Endothelial cell of umbilical vein (primary cell): Measurements from ENCODE around the gene ZBTB9. TPM values are rescaled to one million over a fixed set of nuclear protein-coding genes. Genes with fewer than 3 reads are reported as not detected.

Experiments used
- BruUV-seq: library from RNA; stranded (reverse); fragments of 400-500 nt; replicated peaks from 2 replicates; lab custom pipeline; 2021; lab: Mats Ljungman, UMichigan
- CTCF ChIA-PET: fragments of 300-600, 350-600 bp; sonication (Branson Sonifier 250); formaldehyde crosslinking; loops from one replicate; lab custom pipeline; 2021; ENCODE audit warnings: antibody characterized with exemption, inconsistent platforms; lab: Charles Lee
- POLR2A ChIA-PET: fragments of 300-600, 350-600 bp; sonication (Branson Sonifier 250); formaldehyde crosslinking; loops from one replicate; lab custom pipeline; 2021; ENCODE audit warnings: antibody characterized with exemption, inconsistent platforms; lab: Charles Lee
- DNase-seq: peaks from one replicate; pipeline ENCODE4 v3.0.0-alpha.2; 2011; ENCODE audit warnings: low read depth, low spot score
- FAIRE-seq: peaks from 2 replicates; lab custom pipeline; 2011; peaks lifted over from hg19 to GRCh38; lab: Jason Lieb, UNC
- H2AFZ ChIP-seq: 2 replicates; pipeline ENCODE4 v1.6.0; 2012; ENCODE audit warnings: low read depth, low read length, control low read depth, inconsistent platforms
- H3K27ac ChIP-seq: 2 replicates; pipeline ENCODE4 v1.5.1; 2011; ENCODE audit warnings: low read depth, mild to moderate bottlenecking, control low read depth, low read length, moderate library complexity; ENCODE audit not compliant: insufficient read depth
- H3K27me3 ChIP-seq, 2 experiments: 2 replicates each; pipeline versions ENCODE4 v1.6.0 to v1.6.1; 2011; ENCODE audit warnings: low read length in 2 of 2, mixed read lengths in 1 of 2; ENCODE audit not compliant: control insufficient read depth in 2 of 2, insufficient read depth in 2 of 2
- H3K36me3 ChIP-seq, 2 experiments: 2 replicates in 1 of 2; 3 replicates in 1 of 2; pipeline ENCODE4 v1.5.1; 2011; ENCODE audit warnings: low read length in 2 of 2, mild to moderate bottlenecking in 1 of 2, moderate library complexity in 1 of 2; ENCODE audit not compliant: control insufficient read depth in 2 of 2, insufficient read depth in 2 of 2; ENCODE audit errors: extremely low read depth in 1 of 2
- H3K4me1 ChIP-seq: 3 replicates; pipeline ENCODE4 v1.5.1; 2011; ENCODE audit warnings: mild to moderate bottlenecking, low read length; ENCODE audit not compliant: control insufficient read depth, insufficient read depth; ENCODE audit errors: extremely low read depth
- H3K4me2 ChIP-seq: 2 replicates; pipeline ENCODE4 v1.6.1; 2011; ENCODE audit warnings: low read length, control low read depth, mixed read lengths; ENCODE audit not compliant: insufficient read depth
- H3K4me3 ChIP-seq, 3 experiments: fragments of 200-600 bp in 1 of 3; sonication (generic), shearing (Covaris generic) in 1 of 3; replicated peaks in 1 of 3; 2 replicates each; pipeline ENCODE4 v1.5.1; 2011 to 2016; ENCODE audit warnings: control low read depth in 3 of 3, low read length in 3 of 3, mild to moderate bottlenecking in 2 of 3, inconsistent platforms in 1 of 3, low read depth in 1 of 3, moderate library complexity in 1 of 3; ENCODE audit not compliant: insufficient read depth in 1 of 3
- H3K79me2 ChIP-seq: 2 replicates; pipeline ENCODE4 v1.6.0; 2012; ENCODE audit warnings: low read length, inconsistent platforms; ENCODE audit not compliant: control insufficient read depth, insufficient read depth
- H3K9ac ChIP-seq: replicated peaks from 2 replicates; pipeline ENCODE3; 2011; ENCODE audit warnings: low read length, control low read depth; ENCODE audit not compliant: insufficient read depth; ENCODE audit errors: extremely low read depth
- H3K9me1 ChIP-seq: replicated peaks from 3 replicates; pipeline ENCODE4 v1.6.0; 2011; ENCODE audit warnings: mild to moderate bottlenecking, low read length; ENCODE audit not compliant: control insufficient read depth, insufficient read depth; ENCODE audit errors: extremely low read depth
- H3K9me3 ChIP-seq: replicated peaks from 2 replicates; pipeline ENCODE4 v1.5.1; 2012; ENCODE audit warnings: low read length, inconsistent platforms; ENCODE audit not compliant: control insufficient read depth, insufficient read depth
- H4K20me1 ChIP-seq: replicated peaks from 2 replicates; pipeline ENCODE3; 2011; ENCODE audit warnings: mild to moderate bottlenecking, low read length; ENCODE audit not compliant: control insufficient read depth, insufficient read depth; ENCODE audit errors: extremely low read depth
- EZH2 ChIP-seq: IDR thresholded peaks from 2 replicates; pipeline ENCODE4 v1.6.1; 2012; ENCODE audit warnings: borderline replicate concordance, low read depth, mild to moderate bottlenecking, moderate library complexity, low read length, inconsistent platforms; ENCODE audit not compliant: severe bottlenecking
- FOS ChIP-seq: IDR thresholded peaks from 2 replicates; pipeline ENCODE4 v1.6.1; 2011; ENCODE audit warnings: mild to moderate bottlenecking, low read length, moderate library complexity, borderline replicate concordance; ENCODE audit not compliant: insufficient read depth
- GATA2 ChIP-seq: IDR thresholded peaks from 2 replicates; pipeline ENCODE4 v1.7.0; 2011; ENCODE audit warnings: low read depth, mild to moderate bottlenecking, moderate library complexity, mixed read lengths, low read length; ENCODE audit not compliant: insufficient read length, insufficient read depth
- JUN ChIP-seq: IDR thresholded peaks from 2 replicates; pipeline ENCODE4 v1.6.1; 2011; ENCODE audit warnings: borderline replicate concordance, low read depth; ENCODE audit not compliant: insufficient read length, insufficient read depth
- MYC ChIP-seq: IDR thresholded peaks from one replicate; pipeline ENCODE4 v1.6.1; 2011; ENCODE audit warnings: mild to moderate bottlenecking, low read depth, low read length
- POLR2A ChIP-seq: IDR thresholded peaks from 2 replicates; pipeline ENCODE4 v1.6.1; 2012; ENCODE audit warnings: low read depth, mild to moderate bottlenecking, control low read depth, low read length
- POLR2AphosphoS5 ChIP-seq: IDR thresholded peaks from 2 replicates; pipeline ENCODE4 v1.6.1; 2012; ENCODE audit warnings: low read depth, mild to moderate bottlenecking, control low read depth, low read length, moderate library complexity; ENCODE audit not compliant: insufficient read depth
- dilution Hi-C: fragments of 300-500 bp; cut with MboI; formaldehyde crosslinking; loops from one replicate; pipeline ENCODE4 v1.15.0; 2019; ENCODE audit warnings: low sequenced_read_pairs; ENCODE audit not compliant: extremely low pct_ligation_motif_present
- intact Hi-C: fragments of 100-400 bp; cut with micrococcal nuclease; formaldehyde crosslinking; loops from one replicate; pipeline ENCODE4 v1.10.0; 2022
- polyA plus RNA-seq, 4 experiments: library from polyadenylated mRNA; depleted of rRNA in 3 of 4; stranded (reverse) in 3 of 4; unstranded in 1 of 4; fragments of >200 nt; gene quantifications; 2 replicates each; pipeline versions ENCODE4 v1.2.1 to v1.2.3, GENCODE V29; 2011 to 2012; ENCODE audit warnings: missing spikeins in 1 of 4
- total RNA-seq: library from RNA; stranded (reverse); gene quantifications from 2 replicates; pipeline ENCODE4 v1.2.3, GENCODE V29; 2021
- TF ChIP-seq, protein P1 (sequence below), 2 donors: IDR thresholded peaks; 1 replicate in 1 of 2; 2 replicates in 1 of 2; pipeline ENCODE4 v1.5.1; 2011; ENCODE audit warnings: low read length in 2 of 2, mild to moderate bottlenecking in 2 of 2, moderate library complexity in 2 of 2, control low read depth in 1 of 2, inconsistent platforms in 1 of 2, low read depth in 1 of 2; ENCODE audit not compliant: insufficient read depth in 1 of 2; ENCODE audit errors: extremely low read depth in 1 of 2
- TF ChIP-seq, protein P2 (sequence below): IDR thresholded peaks from 2 replicates; pipeline ENCODE4 v1.6.1; 2011; ENCODE audit not compliant: insufficient read depth, insufficient read length

Gene ZBTB9
- total and polyA plus RNA-seq, 2 donors (not counting 3 experiments of a cell fraction or from before 2014, with no cell fraction given): 4.7 to 8.0 TPM

DNA sequence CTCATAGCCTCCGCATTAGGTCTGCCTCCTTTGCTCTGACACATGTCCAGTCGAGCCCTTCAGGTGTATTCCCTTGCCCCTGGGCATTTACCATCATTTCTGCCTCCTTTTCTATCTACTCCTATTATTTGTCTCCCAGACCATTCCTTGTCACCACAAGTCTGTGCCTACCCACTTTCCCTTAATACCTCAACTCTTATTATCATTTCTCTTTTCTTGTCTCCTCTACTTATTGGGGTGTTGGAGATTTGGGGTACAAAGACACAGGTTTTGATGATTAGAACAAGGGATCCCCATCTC is 33.1 kb upstream of the ZBTB9 start:
- POLR2A ChIA-PET: no interaction called here
- FAIRE-seq (no peak), DNase-seq (no peak)
- H4K20me1 ChIP-seq: no peaks in the 10 kb centered on the region
- no peak overlapping the region for H3K9ac ChIP-seq
- no peaks in the 10 kb centered on the region for H3K9me1 ChIP-seq
- peaks cover 16% of the 10 kb centered on the region in 2 experiments for H3K27me3 ChIP-seq
- no TSS peak for BruUV-seq
- CTCF ChIA-PET: no interaction called here
- peaks cover 10% of the 10 kb centered on the region for H3K79me2 ChIP-seq
- no peaks in the 10 kb centered on the region for H3K9me3 ChIP-seq
- no peaks in the 10 kb centered on the region for H3K36me3 ChIP-seq
- no peak overlapping the region for H3K4me3 ChIP-seq
- intact Hi-C loops: no loop called here
- peaks cover 27% of the 10 kb centered on the region for H3K4me1 ChIP-seq
- H3K27ac ChIP-seq: no peak overlapping the region
- no peak overlapping the region for H3K4me2 ChIP-seq
- H2AFZ ChIP-seq: no peak overlapping the region
- TF ChIP-seq GATA2 (no peak), EZH2 (no peak), POLR2A (no peak), POLR2AphosphoS5 (no peak), FOS (no peak), JUN (no peak), MYC (no peak)
- TF ChIP-seq, protein P1, sequence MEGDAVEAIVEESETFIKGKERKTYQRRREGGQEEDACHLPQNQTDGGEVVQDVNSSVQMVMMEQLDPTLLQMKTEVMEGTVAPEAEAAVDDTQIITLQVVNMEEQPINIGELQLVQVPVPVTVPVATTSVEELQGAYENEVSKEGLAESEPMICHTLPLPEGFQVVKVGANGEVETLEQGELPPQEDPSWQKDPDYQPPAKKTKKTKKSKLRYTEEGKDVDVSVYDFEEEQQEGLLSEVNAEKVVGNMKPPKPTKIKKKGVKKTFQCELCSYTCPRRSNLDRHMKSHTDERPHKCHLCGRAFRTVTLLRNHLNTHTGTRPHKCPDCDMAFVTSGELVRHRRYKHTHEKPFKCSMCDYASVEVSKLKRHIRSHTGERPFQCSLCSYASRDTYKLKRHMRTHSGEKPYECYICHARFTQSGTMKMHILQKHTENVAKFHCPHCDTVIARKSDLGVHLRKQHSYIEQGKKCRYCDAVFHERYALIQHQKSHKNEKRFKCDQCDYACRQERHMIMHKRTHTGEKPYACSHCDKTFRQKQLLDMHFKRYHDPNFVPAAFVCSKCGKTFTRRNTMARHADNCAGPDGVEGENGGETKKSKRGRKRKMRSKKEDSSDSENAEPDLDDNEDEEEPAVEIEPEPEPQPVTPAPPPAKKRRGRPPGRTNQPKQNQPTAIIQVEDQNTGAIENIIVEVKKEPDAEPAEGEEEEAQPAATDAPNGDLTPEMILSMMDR (IDR thresholded peaks at IDR 0.05; ENCODE audit: extremely low read depth in 1 of 2, insufficient read depth in 1 of 2, low read depth in 1 of 2, low read length in 2 of 2): no peak
- TF ChIP-seq, protein P2, sequence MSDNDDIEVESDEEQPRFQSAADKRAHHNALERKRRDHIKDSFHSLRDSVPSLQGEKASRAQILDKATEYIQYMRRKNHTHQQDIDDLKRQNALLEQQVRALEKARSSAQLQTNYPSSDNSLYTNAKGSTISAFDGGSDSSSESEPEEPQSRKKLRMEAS: no peak
- dilution Hi-C loops: no loop called here
